ENCODE measurements around the gene MTRR.

MTRR gene

DNA sequence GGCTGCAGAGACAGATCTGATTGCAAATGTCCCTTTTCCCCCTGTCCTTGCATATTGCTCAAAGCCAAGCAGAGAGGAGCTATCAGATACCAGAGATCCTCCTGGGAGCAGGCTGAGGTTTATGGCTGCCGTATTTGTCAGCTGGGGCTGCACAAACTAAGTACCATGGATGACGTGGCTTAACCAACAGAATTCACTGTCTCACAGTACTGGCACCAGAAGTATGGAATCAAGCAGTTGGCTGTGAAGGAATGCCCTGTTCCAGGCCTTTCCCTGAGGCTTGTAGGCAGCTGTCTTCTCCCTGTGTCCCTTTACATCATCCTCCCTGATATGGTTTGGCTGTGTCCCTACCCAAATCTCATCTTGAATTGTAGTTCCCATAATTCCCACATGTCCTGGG is 20.7 kb upstream of the MTRR start:
- DNase-seq (ENCODE audit: extremely low read depth, low read depth), result no peak
- TF ChIP-seq, protein P1, sequence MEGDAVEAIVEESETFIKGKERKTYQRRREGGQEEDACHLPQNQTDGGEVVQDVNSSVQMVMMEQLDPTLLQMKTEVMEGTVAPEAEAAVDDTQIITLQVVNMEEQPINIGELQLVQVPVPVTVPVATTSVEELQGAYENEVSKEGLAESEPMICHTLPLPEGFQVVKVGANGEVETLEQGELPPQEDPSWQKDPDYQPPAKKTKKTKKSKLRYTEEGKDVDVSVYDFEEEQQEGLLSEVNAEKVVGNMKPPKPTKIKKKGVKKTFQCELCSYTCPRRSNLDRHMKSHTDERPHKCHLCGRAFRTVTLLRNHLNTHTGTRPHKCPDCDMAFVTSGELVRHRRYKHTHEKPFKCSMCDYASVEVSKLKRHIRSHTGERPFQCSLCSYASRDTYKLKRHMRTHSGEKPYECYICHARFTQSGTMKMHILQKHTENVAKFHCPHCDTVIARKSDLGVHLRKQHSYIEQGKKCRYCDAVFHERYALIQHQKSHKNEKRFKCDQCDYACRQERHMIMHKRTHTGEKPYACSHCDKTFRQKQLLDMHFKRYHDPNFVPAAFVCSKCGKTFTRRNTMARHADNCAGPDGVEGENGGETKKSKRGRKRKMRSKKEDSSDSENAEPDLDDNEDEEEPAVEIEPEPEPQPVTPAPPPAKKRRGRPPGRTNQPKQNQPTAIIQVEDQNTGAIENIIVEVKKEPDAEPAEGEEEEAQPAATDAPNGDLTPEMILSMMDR (IDR thresholded peaks at IDR 0.05; ENCODE audit: low read depth, low read length, missing control alignments), result no peak
- no peak overlapping the region for H3K4me3 ChIP-seq (replicated peaks; ENCODE audit: low read depth, low read length)

DNA sequence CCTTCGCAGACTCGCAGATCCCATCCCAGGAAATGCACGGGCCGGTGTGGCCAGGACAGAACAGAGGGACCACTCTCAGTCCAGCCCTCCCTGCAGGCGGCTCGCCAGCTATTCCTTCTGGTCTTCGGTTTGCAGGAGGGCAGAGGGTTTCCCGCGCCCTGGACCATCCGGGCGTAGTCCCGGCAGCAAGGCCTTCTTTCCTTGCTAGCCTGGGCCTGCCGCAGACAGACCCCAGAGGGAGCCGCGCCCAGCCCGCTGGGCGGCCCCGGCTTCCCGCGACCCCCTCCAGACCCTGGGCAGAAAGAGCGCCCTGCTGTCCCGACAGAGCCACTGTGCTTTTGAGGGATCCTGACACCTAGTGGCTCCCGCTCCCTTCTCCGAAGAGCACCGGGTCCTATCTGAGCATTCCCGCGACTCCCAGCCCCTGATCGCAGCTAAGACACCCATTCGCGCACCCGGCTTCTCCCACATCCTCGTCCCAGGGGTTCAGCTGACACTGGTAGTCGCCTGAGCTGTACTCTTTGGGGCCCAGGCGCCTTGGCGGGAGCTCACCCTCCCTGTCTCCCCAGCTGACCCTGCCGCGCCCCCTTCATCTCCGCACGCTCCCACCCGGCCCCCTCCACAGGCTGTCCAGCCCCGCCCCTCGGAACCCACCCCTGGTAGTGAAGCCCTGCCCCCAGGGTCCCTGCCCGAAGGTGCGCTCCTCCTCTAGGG is 19.1 kb upstream of the MTRR start:
- H3K4me3 ChIP-seq (replicated peaks; ENCODE audit: low read depth, low read length), result peak overlapping the region; percentile 6; the same call in 1 of the 2 replicates
- no peak for DNase-seq (ENCODE audit: extremely low read depth, low read depth)
- TF ChIP-seq, protein P1 (IDR thresholded peaks at IDR 0.05; ENCODE audit: low read depth, low read length, missing control alignments), result no peak

DNA sequence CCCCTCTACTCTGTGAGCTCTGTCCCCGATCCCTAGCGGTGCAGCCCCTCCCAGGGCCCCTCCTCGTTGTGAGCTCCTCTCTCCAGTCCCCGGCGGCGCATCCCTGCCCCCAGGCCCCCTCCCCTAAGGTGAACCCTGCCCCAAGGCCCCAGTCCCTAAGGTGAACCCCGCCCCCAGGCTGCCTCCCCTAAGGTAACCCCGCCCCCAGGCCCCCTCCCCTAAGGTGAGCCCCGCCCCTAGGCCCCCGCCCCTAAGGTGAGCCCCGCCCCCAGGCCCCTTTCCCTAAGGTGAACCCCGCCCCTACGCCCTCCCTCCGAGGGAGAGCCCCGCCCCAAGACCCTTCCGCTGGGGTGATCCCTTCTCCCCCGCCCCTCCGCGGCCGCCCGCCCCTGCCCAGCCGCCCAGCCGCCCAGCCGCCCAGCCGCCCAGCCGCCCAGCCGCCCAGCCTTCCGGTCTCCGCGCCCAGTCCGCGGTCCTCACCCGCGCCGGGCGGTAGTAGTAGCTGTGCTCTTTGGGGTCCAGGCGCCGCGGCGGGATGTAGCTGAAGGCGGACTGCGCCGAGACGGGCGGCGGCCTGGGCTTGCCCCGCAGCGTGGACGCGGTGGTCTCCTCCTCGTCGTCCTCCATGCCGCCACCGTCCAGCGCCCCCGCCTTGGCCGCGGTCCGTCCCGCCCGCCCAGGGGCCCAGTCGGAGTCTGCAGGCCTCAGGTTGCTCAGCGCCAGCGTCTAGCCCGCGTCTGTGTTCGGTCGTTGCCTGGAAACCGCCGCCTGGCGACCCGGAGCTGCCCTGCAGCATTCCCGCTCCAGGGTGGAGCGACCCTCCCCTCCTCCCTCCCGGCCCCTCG is 18.3 kb upstream of the MTRR start, which contains the start of gene CFAP90:
CFAP90 (minus strand) TSS at position 739 of the 845 bp plus-strand sequence; CDS start at position 627, 112 bp downstream.
- DNase-seq (ENCODE audit: extremely low read depth, low read depth), result no peak
- H3K4me3 ChIP-seq (replicated peaks; ENCODE audit: low read depth, low read length), result peak within 1 kb of the TSS; percentile 38
- TF ChIP-seq, protein P1 (IDR thresholded peaks at IDR 0.05; ENCODE audit: low read depth, low read length, missing control alignments), result peak; percentile 40

DNA sequence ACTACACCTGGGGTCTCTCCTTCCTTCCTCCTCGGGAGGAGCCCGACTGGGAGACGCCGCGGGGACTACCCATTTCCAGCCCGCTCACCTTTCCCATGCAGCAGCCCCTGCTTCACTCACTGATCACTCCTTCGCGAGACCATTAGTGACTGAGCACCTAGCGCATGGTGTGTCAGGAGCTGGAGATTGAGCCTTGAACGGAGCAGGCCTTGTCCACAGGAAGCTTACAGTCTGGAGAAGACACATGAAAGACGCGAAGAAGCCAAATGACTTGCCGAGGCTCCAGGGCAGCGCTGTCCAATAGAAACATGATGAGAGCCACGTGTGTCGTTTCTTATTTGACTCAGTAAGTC is 17.7 kb upstream of the MTRR start:
- TF ChIP-seq, protein P1 (IDR thresholded peaks at IDR 0.05; ENCODE audit: low read depth, low read length, missing control alignments), result no peak
- H3K4me3 ChIP-seq (replicated peaks; ENCODE audit: low read depth, low read length), result peak overlapping the region; percentile 38
- no peak for DNase-seq (ENCODE audit: extremely low read depth, low read depth)

DNA sequence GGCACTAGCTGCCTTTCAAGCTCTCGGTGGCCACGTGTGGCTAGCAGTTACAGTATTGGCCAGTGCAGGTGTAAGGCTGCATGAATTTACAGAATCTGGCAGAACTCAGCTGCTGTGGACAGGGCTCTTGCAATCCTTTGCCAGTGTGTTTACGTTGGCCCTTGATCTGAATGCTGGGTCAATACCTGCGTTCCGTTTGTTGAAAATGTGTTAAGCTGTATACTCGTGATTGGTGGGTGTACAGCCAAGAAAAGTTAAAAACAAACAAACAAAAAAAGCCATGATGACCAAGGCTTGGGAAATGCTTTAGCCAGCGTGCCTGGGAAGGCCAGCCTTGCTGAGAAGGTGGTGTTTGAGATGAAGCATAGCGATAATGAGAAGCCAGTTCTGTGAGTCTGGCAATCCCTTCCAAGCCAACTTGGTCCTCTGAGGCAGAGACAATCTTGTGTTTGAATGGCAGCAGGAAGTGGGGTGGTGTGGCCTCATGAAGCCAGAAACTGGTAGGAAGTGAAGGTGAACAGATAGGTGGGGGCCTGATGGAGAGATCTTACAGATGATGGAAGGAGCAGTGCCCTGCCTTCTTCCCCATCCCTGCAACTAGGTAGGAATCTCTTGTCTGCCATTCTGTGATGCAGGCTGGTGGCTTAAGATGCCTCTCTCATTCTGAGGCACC is 17.2 kb upstream of the MTRR start:
- TF ChIP-seq, protein P1 (IDR thresholded peaks at IDR 0.05; ENCODE audit: low read depth, low read length, missing control alignments), result no peak
- no peak for DNase-seq (ENCODE audit: extremely low read depth, low read depth)

DNA sequence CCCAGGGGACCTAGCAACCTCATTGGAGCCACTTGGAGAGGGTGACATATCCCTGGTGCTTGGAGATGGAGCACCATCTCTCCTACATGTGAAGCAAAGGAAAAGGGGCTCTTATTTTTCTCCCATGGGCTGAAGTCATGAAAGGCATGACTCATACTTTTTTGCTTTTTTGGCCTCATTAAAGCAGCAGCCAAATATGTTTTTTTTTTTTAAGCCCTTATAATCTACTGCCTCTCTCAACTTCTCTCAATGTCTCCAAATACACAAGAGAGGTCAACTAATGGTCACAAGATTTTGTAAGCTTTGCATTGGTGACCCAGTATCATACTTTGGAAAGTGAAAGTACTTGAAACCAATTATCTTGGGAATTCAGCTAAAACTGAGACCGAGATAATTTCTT is 16.4 kb upstream of the MTRR start:
- TF ChIP-seq, protein P1 (IDR thresholded peaks at IDR 0.05; ENCODE audit: low read depth, low read length, missing control alignments), result no peak
- H3K4me3 ChIP-seq (replicated peaks; ENCODE audit: low read depth, low read length), result no peak overlapping the region
- DNase-seq (ENCODE audit: extremely low read depth, low read depth), result no peak

More for the DNA sequence above, 17.2 kb upstream of the MTRR start:
- H3K4me3 ChIP-seq (replicated peaks; ENCODE audit: low read depth, low read length), result no peak overlapping the region
